ENCODE measurements around the gene F13B. TPM values are rescaled to one million over a fixed set of nuclear protein-coding genes. Genes with fewer than 3 reads are reported as not detected.
A peak's percentile ranks its signal among the peaks of the same experiment; 100 is the strongest.

The F13B gene
- total RNA-seq, 1 experiment from 2014 or later, result not detected

DNA sequence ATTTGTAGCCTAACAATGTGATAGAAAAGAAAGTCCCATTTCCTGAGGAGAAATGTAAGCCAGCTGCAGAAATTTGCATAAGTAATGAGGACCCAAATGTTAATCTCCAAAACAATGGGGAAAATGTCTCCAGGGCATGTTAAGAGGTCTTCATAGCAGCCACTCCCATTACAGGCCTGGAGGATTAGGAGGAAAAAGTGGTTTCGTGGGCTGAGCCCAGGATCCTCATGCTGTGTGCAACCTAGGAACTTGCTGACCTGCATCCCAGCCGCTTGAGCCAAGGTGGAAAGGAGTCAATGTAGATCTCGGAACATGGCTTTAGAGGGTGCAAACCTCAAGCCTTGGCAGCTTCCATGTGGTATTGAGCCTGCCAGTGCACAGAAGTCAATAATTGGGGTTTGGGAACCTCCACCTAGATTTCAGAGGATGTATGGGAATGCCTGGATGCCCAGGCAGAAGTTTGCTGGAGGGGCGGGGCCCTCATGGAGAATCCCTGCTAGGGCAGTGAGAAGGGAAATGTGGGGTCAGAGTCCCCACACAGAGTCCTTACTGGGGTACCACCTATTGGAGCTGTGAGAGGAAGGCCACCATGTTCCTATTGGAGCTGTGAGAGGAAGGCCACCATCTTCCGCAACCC lies 14.2 kb upstream of the F13B start:
- ChIA-PET POLR2A (no interaction called here), CTCF (no interaction called here)
- Mint-ChIP-seq H3K27me3 (ENCODE audit: insufficient read depth, unreplicated experiment) (no peaks in the 10 kb centered on the region), H3K27ac (ENCODE audit: low read depth, unreplicated experiment) (no peak overlapping the region), H3K4me1 (ENCODE audit: insufficient read depth, unreplicated experiment) (no peaks in the 10 kb centered on the region), H3K4me3 (ENCODE audit: unreplicated experiment) (no peak overlapping the region), H3K9me3 (ENCODE audit: unreplicated experiment) (no peaks in the 10 kb centered on the region), H3K36me3 (ENCODE audit: insufficient read depth, unreplicated experiment) (peaks cover 15% of the 10 kb centered on the region)
- intact Hi-C loops (cut with micrococcal nuclease), result no loop called here
- no peak for DNase-seq (ENCODE audit: unreplicated experiment)
- BruUV-seq (replicated peaks), result no TSS peak
- TF ChIP-seq, protein P1, sequence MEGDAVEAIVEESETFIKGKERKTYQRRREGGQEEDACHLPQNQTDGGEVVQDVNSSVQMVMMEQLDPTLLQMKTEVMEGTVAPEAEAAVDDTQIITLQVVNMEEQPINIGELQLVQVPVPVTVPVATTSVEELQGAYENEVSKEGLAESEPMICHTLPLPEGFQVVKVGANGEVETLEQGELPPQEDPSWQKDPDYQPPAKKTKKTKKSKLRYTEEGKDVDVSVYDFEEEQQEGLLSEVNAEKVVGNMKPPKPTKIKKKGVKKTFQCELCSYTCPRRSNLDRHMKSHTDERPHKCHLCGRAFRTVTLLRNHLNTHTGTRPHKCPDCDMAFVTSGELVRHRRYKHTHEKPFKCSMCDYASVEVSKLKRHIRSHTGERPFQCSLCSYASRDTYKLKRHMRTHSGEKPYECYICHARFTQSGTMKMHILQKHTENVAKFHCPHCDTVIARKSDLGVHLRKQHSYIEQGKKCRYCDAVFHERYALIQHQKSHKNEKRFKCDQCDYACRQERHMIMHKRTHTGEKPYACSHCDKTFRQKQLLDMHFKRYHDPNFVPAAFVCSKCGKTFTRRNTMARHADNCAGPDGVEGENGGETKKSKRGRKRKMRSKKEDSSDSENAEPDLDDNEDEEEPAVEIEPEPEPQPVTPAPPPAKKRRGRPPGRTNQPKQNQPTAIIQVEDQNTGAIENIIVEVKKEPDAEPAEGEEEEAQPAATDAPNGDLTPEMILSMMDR (IDR thresholded peaks at IDR 0.05; ENCODE audit: unreplicated experiment), result no peak

DNA sequence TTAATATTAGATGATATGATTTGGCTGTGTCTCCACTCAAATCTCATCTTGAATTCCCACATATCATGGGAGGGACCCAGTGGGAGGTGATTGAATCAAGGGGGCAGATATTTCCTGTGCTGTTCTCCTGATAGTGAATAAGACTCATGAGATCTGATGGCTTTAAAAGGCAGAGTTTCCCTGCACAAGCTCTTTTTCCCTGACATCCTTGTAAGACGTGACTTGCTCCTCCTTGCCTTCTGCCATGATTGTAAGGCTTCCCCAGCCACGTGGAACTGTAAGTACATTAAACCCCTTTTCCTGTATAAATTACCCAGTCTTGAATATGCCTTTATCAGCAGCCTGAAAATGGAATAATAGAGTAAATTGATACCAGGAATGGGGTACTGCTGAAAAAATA lies 13.3 kb upstream of the F13B start:
- Mint-ChIP-seq H3K27ac (ENCODE audit: low read depth, unreplicated experiment) (no peak overlapping the region), H3K27me3 (ENCODE audit: insufficient read depth, unreplicated experiment) (no peaks in the 10 kb centered on the region), H3K9me3 (ENCODE audit: unreplicated experiment) (no peaks in the 10 kb centered on the region), H3K36me3 (ENCODE audit: insufficient read depth, unreplicated experiment) (peaks cover 13% of the 10 kb centered on the region), H3K4me1 (ENCODE audit: insufficient read depth, unreplicated experiment) (no peaks in the 10 kb centered on the region), H3K4me3 (ENCODE audit: unreplicated experiment) (no peak overlapping the region)
- no peak for DNase-seq (ENCODE audit: unreplicated experiment)
- intact Hi-C loops (cut with micrococcal nuclease), result no loop called here
- CTCF ChIA-PET, result no interaction called here
- POLR2A ChIA-PET, result no interaction called here
- BruUV-seq (replicated peaks), result TSS peak; percentile 21
- TF ChIP-seq, protein P1 (IDR thresholded peaks at IDR 0.05; ENCODE audit: unreplicated experiment), result no peak

- no peak for DNase-seq (ENCODE audit: unreplicated experiment)
- intact Hi-C loops (cut with micrococcal nuclease), result no loop called here
- H3K27me3 Mint-ChIP-seq (ENCODE audit: insufficient read depth, unreplicated experiment), result no peaks in the 10 kb centered on the region
- ChIA-PET POLR2A (no interaction called here), CTCF (no interaction called here)
- no TSS peak for BruUV-seq (replicated peaks)
- no peak overlapping the region for H3K4me3 Mint-ChIP-seq (ENCODE audit: unreplicated experiment)
- H3K4me1 Mint-ChIP-seq (ENCODE audit: insufficient read depth, unreplicated experiment), result no peaks in the 10 kb centered on the region
- TF ChIP-seq, protein P1 (IDR thresholded peaks at IDR 0.05; ENCODE audit: unreplicated experiment), result no peak
- no peaks in the 10 kb centered on the region for H3K36me3 Mint-ChIP-seq (ENCODE audit: insufficient read depth, unreplicated experiment)
- H3K9me3 Mint-ChIP-seq (ENCODE audit: unreplicated experiment), result peaks cover 7% of the 10 kb centered on the region
- H3K27ac Mint-ChIP-seq (ENCODE audit: low read depth, unreplicated experiment), result no peak overlapping the region
Observed at GRCh38 chr1:197076585-197076984, 9.5 kb upstream of the F13B start.

GRCh38 chr1:197073978-197074377 lies 6.9 kb upstream of the F13B start:
- no peak overlapping the region for H3K4me3 Mint-ChIP-seq (ENCODE audit: unreplicated experiment)
- no peak overlapping the region for H3K27ac Mint-ChIP-seq (ENCODE audit: low read depth, unreplicated experiment)
- no peaks in the 10 kb centered on the region for H3K27me3 Mint-ChIP-seq (ENCODE audit: insufficient read depth, unreplicated experiment)
- no peak for DNase-seq (ENCODE audit: unreplicated experiment)
- ChIA-PET CTCF (interaction anchor here (0.8 to 0.9 kb wide), 2 partner anchors 10 to 45 kb away, joined by 3 read pairs; no protein-coding TSS in a partner anchor), POLR2A (interaction anchor here (0.7 kb wide), 1 partner anchor 16 kb away, joined by 3 read pairs; no protein-coding TSS in a partner anchor)
- H3K9me3 Mint-ChIP-seq (ENCODE audit: unreplicated experiment), result peaks cover 15% of the 10 kb centered on the region
- H3K4me1 Mint-ChIP-seq (ENCODE audit: insufficient read depth, unreplicated experiment), result no peaks in the 10 kb centered on the region
- no TSS peak for BruUV-seq (replicated peaks)
- H3K36me3 Mint-ChIP-seq (ENCODE audit: insufficient read depth, unreplicated experiment), result no peaks in the 10 kb centered on the region
- intact Hi-C loops (cut with micrococcal nuclease), result no loop called here
- TF ChIP-seq, protein P1 (IDR thresholded peaks at IDR 0.05; ENCODE audit: unreplicated experiment), result no peak

Data from MCF 10A (cell line).